GM12872 (cell line): ENCODE measurements around the gene CRYBA1.

Source experiments
- TF ChIP-seq, protein P1 (sequence below): IDR thresholded peaks from 3 replicates; pipeline ENCODE4 v1.5.1; 2011; ENCODE audit warnings: low read depth, mild to moderate bottlenecking, low read length, moderate library complexity; ENCODE audit not compliant: insufficient read depth

Gene CRYBA1

DNA sequence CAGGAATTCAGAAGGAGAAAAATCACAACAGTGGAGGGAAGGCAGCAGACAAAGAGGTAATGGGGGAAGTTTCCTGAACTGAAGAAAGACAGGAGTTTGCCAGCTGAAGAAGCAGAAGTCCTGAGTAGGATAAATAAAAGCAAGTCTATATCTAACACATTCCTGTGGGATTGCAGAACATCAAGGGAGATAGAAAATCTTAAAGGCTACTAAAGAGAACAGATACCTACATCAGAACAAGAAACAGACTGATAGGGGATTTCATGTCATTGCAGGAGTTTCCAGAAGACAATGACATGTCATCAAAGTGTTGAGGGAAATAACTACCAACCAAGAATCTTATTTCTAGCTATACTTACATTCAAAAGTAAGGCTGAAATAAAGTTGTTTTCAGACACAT, 21.3 kb upstream of the CRYBA1 start:
- TF ChIP-seq, protein P1, sequence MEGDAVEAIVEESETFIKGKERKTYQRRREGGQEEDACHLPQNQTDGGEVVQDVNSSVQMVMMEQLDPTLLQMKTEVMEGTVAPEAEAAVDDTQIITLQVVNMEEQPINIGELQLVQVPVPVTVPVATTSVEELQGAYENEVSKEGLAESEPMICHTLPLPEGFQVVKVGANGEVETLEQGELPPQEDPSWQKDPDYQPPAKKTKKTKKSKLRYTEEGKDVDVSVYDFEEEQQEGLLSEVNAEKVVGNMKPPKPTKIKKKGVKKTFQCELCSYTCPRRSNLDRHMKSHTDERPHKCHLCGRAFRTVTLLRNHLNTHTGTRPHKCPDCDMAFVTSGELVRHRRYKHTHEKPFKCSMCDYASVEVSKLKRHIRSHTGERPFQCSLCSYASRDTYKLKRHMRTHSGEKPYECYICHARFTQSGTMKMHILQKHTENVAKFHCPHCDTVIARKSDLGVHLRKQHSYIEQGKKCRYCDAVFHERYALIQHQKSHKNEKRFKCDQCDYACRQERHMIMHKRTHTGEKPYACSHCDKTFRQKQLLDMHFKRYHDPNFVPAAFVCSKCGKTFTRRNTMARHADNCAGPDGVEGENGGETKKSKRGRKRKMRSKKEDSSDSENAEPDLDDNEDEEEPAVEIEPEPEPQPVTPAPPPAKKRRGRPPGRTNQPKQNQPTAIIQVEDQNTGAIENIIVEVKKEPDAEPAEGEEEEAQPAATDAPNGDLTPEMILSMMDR: no peak

DNA sequence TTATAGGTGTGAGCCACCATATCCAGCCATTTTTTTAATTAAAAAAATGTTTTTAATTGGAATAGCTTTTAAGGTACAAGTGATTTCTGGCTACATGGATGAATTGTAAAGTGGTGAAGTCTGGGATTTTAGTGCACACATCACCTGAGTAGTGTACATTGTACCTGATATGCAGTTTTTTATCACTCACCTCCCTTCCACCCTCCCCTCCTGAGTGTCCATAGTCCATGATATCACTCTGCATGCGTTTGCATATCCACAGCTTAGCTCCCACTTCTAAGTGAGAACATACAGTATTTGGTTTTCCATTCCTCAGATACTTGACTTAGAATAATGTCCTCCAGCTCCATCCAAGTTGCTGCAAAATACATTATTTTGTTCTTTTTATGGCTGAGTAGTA, 13.4 kb upstream of the CRYBA1 start:
- TF ChIP-seq, protein P1: no peak

DNA sequence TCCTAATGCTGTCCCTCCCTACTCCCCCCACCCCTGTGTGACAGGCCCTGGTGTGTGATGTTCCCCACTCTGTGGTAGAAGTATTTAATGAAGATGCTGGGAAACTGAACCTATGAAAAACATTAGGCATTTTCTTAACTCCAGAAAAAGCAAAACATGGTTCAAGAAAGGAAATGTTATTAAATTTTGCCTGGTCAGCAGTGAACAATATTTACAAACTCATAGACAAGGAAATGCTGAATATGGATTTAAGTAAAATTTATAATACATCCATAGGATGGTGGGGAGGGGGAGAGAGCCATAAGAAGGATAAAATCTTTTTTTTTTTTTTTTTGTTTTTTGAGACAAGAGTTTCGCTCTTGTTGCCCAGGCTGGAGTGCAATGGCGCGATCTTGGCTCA, 10.8 kb upstream of the CRYBA1 start:
- TF ChIP-seq, protein P1: no peak

DNA sequence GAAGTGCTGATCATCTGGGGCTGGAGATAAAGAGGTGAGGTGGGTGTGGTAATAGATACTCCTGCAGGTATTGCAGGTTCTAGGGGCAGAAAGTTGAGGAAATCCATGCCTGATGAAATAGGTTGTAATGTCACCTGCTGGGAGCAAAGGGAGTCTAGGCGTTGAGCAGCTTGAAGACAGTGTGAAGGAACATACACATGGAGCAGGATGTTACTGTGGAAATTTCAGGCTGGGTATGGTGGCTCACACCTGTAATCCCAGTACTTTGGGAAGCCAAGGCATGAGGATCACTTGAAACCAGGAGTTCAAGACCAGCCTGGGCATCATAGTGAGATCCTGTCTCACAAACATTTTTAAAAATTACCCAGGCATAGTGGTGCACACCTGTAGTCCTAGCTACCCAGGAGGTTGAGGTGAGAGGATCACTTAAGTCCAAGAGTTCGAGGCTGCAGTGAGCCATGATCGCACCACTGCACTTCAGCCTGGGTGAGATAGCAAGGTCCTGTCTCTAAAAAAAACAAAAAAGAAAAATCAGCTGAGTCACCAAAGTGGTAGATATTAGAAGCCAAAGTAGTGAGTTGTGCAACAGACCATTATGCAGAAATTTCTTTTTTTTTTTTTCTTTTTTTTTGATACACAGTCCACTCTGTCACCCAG, 9.1 kb upstream of the CRYBA1 start:
- TF ChIP-seq, protein P1: no peak

DNA sequence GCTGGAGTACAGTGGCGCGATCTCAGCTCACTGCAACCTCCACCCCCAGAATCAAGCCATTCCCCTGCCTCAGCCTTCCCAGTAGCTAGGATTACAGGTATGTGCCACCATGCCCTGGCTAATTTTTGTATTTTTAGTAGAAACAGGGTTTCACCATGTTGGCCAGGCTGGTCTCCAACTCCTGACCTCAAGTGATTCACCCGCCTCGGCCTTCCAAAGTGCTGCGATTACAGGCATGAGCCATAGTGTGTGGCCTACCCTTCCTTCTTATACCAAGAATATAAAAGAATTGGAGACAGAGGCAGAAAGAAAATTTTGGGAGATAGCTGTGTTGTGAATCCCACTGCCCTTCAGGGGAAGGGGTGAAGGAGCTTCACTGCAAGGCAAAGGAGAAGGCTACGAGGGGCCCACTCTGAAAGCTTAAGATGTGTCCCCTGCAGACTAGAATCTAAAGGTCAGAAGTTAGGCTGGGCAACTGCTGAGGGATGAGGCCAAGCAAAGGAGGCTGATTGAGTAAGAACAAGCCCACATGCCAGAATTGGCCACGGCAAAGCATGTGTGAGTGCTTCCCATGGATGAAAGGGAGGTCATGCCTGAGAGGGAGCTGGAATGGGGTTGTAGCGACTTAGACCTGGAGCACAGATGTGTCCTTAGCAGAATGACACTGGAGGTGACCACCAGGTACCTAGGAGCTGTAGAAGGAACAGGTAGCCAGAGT, 8.4 kb upstream of the CRYBA1 start:
- TF ChIP-seq, protein P1: no peak

DNA sequence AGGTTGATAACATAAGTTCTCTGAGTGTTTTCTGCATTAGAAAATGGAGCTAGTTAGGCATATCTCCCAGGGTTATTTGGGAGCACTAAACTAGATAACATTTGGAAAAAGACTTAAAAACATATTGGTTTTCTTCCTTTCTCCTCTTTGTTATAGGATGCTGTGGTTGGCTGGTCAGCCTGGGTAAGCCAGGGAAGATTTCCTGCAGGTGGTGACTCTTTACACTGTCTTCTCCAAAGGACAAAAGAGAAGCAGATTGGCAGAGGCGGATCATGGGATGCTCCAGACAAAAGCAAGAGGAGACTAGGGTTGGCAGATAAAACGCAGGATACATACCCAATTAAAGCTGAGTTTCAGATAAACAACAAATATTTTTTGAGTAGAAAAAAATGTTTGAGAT, 6.2 kb upstream of the CRYBA1 start:
- TF ChIP-seq, protein P1: no peak

DNA sequence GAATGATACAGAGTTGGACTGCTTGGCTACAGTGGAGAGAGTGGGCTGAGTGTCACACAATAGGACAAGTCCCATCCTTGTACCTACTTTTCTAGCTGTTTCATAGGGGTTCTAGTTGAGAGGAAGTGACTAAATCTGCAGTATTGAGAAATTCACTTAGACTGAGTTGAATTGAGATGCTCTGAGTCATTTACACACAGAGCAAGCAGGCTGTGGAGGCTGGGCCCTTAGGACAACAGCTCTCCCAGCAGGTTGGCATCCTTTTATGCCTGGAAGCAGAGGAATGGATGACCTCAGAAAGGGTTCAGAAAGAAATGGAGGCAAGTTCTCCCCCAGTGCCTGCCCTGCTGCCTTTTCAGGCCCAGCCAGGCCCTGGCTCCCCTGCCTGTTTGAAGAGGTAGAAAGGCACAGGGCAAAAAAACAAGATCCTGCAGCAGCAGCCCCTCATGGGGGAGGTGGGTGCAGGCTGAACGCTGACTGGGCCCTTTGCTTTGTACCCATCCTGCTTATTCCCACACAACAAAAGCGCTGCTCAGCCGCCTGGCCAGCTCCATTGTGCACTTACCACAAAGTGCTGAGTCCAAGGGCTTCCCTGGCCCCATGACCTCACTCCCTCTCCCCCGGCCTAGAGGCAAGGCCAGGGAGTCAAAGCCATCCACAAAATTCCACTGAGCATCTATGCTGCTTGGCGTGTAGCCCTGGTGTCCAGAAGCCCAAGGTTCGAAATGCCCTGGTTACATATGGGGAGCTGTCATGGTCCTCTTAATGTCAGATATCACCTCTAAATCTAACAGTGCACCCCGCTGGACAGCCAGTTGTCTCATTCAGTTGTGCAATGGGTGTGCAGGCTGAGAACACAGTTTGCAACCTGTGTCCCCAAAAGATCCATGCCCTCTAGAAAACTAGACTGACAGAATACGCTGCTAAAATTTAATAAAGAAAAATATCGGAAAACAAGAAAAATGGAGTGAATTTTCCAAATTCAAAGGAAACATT, 5.4 kb upstream of the CRYBA1 start:
- TF ChIP-seq, protein P1: no peak
